ENCODE measurements around the gene CEND1.

DNA sequence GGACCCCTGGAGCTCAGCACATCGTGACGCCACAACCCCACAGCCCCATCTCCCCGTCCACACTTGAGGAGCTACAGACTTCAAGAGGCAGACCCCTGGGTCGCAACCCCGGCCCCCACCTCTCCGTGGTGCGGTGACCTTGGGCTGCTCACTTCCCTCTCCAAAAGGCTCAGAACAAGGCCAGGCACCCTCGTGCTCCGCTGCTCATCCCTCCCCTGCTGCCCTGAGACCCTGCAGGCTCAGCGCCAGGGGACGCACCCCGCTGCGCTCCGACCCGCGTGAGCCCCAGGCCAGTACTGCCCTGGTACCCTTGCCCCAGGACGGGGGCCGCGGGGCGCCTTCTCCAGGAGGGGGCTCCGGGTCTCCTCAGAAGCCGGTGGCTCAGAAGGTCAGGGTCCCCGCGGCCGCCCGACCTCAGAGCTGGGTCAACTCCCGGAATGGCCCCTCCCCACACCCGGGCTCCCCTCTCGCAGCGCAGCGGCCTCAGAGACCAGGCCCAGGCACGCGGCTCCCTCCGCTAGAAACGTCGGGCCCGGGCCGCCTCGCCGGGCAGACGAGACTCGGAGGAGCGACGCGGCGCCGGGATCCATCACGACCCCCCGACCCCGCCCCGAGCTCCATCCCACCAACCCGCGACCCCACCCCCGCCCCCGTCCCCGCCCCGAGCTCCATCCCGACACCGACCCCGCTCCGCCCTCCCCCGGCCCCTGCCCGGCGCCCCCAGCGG lies 13.2 kb downstream of the CEND1 start:
- TF ChIP-seq GATA3 (IDR thresholded peaks at IDR 0.05; ENCODE audit: low read depth, low read length) = no peak
- no peak for TF ChIP-seq GATA2 (IDR thresholded peaks at IDR 0.05; ENCODE audit: low read depth, low read length)

Measured in SH-SY5Y (cell line).